ENCODE results near the gene SLC48A1. TPM values are rescaled to one million over a fixed set of nuclear protein-coding genes. Genes with fewer than 3 reads are reported as not detected.

Gene SLC48A1
- total and polyA plus RNA-seq, 2 donors (not counting 3 experiments of a cell fraction or from before 2014, with no cell fraction given) = 17.3 to 20.3 TPM

- TF ChIP-seq MAX (IDR thresholded peaks at IDR 0.05; ENCODE audit: insufficient read depth, insufficient read length) (no peak), POLR2A (IDR thresholded peaks at IDR 0.05; ENCODE audit: low read depth, low read length) (no peak)
- Histone ChIP-seq H3K27ac (ENCODE audit: insufficient read depth, low read depth, low read length) (no peak overlapping the region), H3K36me3 (ENCODE audit: control insufficient read depth in 2 of 2, extremely low read depth in 1 of 2, insufficient read depth in 2 of 2, low read length in 2 of 2) (no peaks in the 10 kb centered on the region), H3K9me1 (replicated peaks; ENCODE audit: control insufficient read depth, extremely low read depth, insufficient read depth, low read length) (no peaks in the 10 kb centered on the region), H3K9me3 (replicated peaks; ENCODE audit: control insufficient read depth, insufficient read depth, low read length) (no peaks in the 10 kb centered on the region), H3K79me2 (ENCODE audit: control insufficient read depth, insufficient read depth, low read length) (no peaks in the 10 kb centered on the region), H3K4me2 (ENCODE audit: insufficient read depth, low read length) (no peak overlapping the region), H3K4me1 (ENCODE audit: control insufficient read depth, extremely low read depth, insufficient read depth, low read length) (no peaks in the 10 kb centered on the region), H2AFZ (ENCODE audit: low read depth, low read length) (no peak overlapping the region), H3K4me3 (replicated peaks in 1 of 3; ENCODE audit: insufficient read depth in 1 of 3, low read depth in 1 of 3, low read length in 3 of 3) (no peak overlapping the region), H4K20me1 (replicated peaks; ENCODE audit: control insufficient read depth, extremely low read depth, insufficient read depth, low read length) (no peaks in the 10 kb centered on the region), H3K27me3 (ENCODE audit: control insufficient read depth in 2 of 2, insufficient read depth in 2 of 2, low read length in 2 of 2) (no peaks in the 10 kb centered on the region), H3K9ac (replicated peaks; ENCODE audit: extremely low read depth, insufficient read depth, low read length) (no peak overlapping the region)
- no TSS peak for BruUV-seq (replicated peaks)
- no peak for FAIRE-seq
- dilution Hi-C loops (cut with MboI; ENCODE audit: extremely low pct_ligation_motif_present, low sequenced_read_pairs) = no loop called here
- intact Hi-C loops (cut with micrococcal nuclease) = no loop called here
- DNase-seq (ENCODE audit: low read depth, low spot score) = no peak
- ChIA-PET CTCF (interaction anchor here (0.8 to 3.4 kb wide), 4 partner anchors 15 to 113 kb away, joined by 4 to 15 read pairs (median 5); no protein-coding TSS in a partner anchor), POLR2A (no interaction called here)
These were observed 47.1 kb upstream of the SLC48A1 start for GRCh38 chr12:47725893-47726292.

- DNase-seq (ENCODE audit: low read depth, low spot score) = no peak
- H3K4me2 ChIP-seq (ENCODE audit: insufficient read depth, low read length) = no peak overlapping the region
- no peaks in the 10 kb centered on the region for H3K27me3 ChIP-seq (ENCODE audit: control insufficient read depth in 2 of 2, insufficient read depth in 2 of 2, low read length in 2 of 2)
- no peak overlapping the region for H2AFZ ChIP-seq (ENCODE audit: low read depth, low read length)
- H3K9me1 ChIP-seq (replicated peaks; ENCODE audit: control insufficient read depth, extremely low read depth, insufficient read depth, low read length) = no peaks in the 10 kb centered on the region
- H4K20me1 ChIP-seq (replicated peaks; ENCODE audit: control insufficient read depth, extremely low read depth, insufficient read depth, low read length) = no peaks in the 10 kb centered on the region
- TF ChIP-seq FOS (IDR thresholded peaks at IDR 0.05; ENCODE audit: borderline replicate concordance, insufficient read depth, low read length) (no peak), POLR2A (IDR thresholded peaks at IDR 0.05; ENCODE audit: low read depth, low read length) (no peak), POLR2AphosphoS5 (IDR thresholded peaks at IDR 0.05; ENCODE audit: insufficient read depth, low read depth, low read length) (no peak)
- dilution Hi-C loops (cut with MboI; ENCODE audit: extremely low pct_ligation_motif_present, low sequenced_read_pairs) (no loop called here), intact Hi-C loops (cut with micrococcal nuclease) (no loop called here)
- no peaks in the 10 kb centered on the region for H3K9me3 ChIP-seq (replicated peaks; ENCODE audit: control insufficient read depth, insufficient read depth, low read length)
- no peak overlapping the region for H3K4me3 ChIP-seq (replicated peaks in 1 of 3; ENCODE audit: insufficient read depth in 1 of 3, low read depth in 1 of 3, low read length in 3 of 3)
- POLR2A ChIA-PET = no interaction called here
- no peak overlapping the region for H3K27ac ChIP-seq (ENCODE audit: insufficient read depth, low read depth, low read length)
- FAIRE-seq = no peak
- BruUV-seq (replicated peaks) = no TSS peak
- H3K4me1 ChIP-seq (ENCODE audit: control insufficient read depth, extremely low read depth, insufficient read depth, low read length) = no peaks in the 10 kb centered on the region
- CTCF ChIA-PET = interaction anchor here (4.7 to 5.9 kb wide), 2 partner anchors 13 to 37 kb away, joined by 30 to 35 read pairs; no protein-coding TSS in a partner anchor
- no peaks in the 10 kb centered on the region for H3K36me3 ChIP-seq (ENCODE audit: control insufficient read depth in 2 of 2, extremely low read depth in 1 of 2, insufficient read depth in 2 of 2, low read length in 2 of 2)
- H3K9ac ChIP-seq (replicated peaks; ENCODE audit: extremely low read depth, insufficient read depth, low read length) = no peak overlapping the region
- no peaks in the 10 kb centered on the region for H3K79me2 ChIP-seq (ENCODE audit: control insufficient read depth, insufficient read depth, low read length)
These were observed 43.8 kb upstream of the SLC48A1 start for GRCh38 chr12:47729233-47729632.

Measured in endothelial cell of umbilical vein (primary cell).